GM12878 (cell line): Measurements from ENCODE around the gene HSD11B1. TPM values are rescaled to one million over a fixed set of nuclear protein-coding genes. Genes with fewer than 3 reads are reported as not detected.

Experiments used
- ATAC-seq: fragments of 200-7000 bp; cut with Tn5 transposase; 3 replicates; pipeline ENCODE4 v1.9.1; 2020; ENCODE audit warnings: mild to moderate bottlenecking, moderate library complexity
- BruUV-seq: library from RNA; stranded (reverse); fragments of 400-500 nt; replicated peaks from 2 replicates; lab custom pipeline; 2021; lab: Mats Ljungman, UMichigan
- CTCF ChIA-PET: fragments of 300-600 bp; sonication (Branson Sonifier 250); formaldehyde crosslinking; extraction: SDS; loops from one replicate; lab custom pipeline; 2021; ENCODE audit warnings: inconsistent platforms; lab: Yijun Ruan, JAX
- POLR2A ChIA-PET: fragments of 350-600 bp; formaldehyde crosslinking; extraction: SDS; loops from one replicate; lab custom pipeline; 2021; ENCODE audit warnings: inconsistent platforms; lab: Charles Lee
- RAD21 ChIA-PET: fragments of 300-600 bp; sonication (Branson Sonifier 250); formaldehyde crosslinking; loops from one replicate; lab custom pipeline; 2023; ENCODE audit warnings: antibody characterized with exemption; ENCODE audit not compliant: unreplicated experiment; lab: Charles Lee
- SMC1A ChIA-PET: fragments of 300-600 bp; sonication (Branson Sonifier 250); formaldehyde crosslinking; loops from one replicate; lab custom pipeline; 2023; ENCODE audit not compliant: unreplicated experiment, uncharacterized antibody; lab: Charles Lee
- DNase-seq: peaks from one replicate; pipeline ENCODE4 v3.0.0-alpha.2; 2011; ENCODE audit warnings: low read depth, low spot score
- FAIRE-seq: peaks from 3 replicates; lab custom pipeline; 2011; peaks lifted over from hg19 to GRCh38; lab: Jason Lieb, UNC
- H2AFZ ChIP-seq: 2 replicates; pipeline ENCODE4 v1.6.0; 2011; ENCODE audit warnings: low read depth, low read length, control low read depth; ENCODE audit not compliant: control insufficient read depth
- H3K27ac ChIP-seq: 2 replicates; pipeline ENCODE4 v1.5.1; 2011; ENCODE audit warnings: control low read depth; ENCODE audit not compliant: control insufficient read depth, insufficient read depth
- H3K27me3 ChIP-seq, 2 experiments: replicated peaks in 1 of 2; 2 replicates each; pipeline versions ENCODE4 v1.6.0 to v1.6.1; 2011; ENCODE audit warnings: low read length in 1 of 2; ENCODE audit not compliant: control insufficient read depth in 2 of 2, insufficient read depth in 2 of 2
- H3K36me3 ChIP-seq, 2 experiments: 2 replicates each; pipeline ENCODE4 v1.5.1; 2011; ENCODE audit warnings: low read length in 1 of 2; ENCODE audit not compliant: control insufficient read depth in 2 of 2, insufficient read depth in 2 of 2
- H3K4me1 ChIP-seq: 2 replicates; pipeline ENCODE4 v1.6.1; 2011; ENCODE audit warnings: mild to moderate bottlenecking, low read length, moderate library complexity, mixed read lengths; ENCODE audit not compliant: control insufficient read depth, insufficient read depth
- H3K4me2 ChIP-seq: 2 replicates; pipeline ENCODE4 v1.6.0; 2011; ENCODE audit warnings: control low read depth; ENCODE audit not compliant: control insufficient read depth, insufficient read depth
- H3K4me3 ChIP-seq: fragments of 200-600 bp; sonication (generic); 2 replicates; pipeline ENCODE4 v1.5.1; 2016
- H3K79me2 ChIP-seq: 2 replicates; pipeline ENCODE4 v1.6.0; 2011; ENCODE audit warnings: low read length; ENCODE audit not compliant: control insufficient read depth, insufficient read depth
- H3K9ac ChIP-seq: 2 replicates; pipeline ENCODE4 v1.8.0; 2011; ENCODE audit warnings: low read length, control low read depth, mixed read lengths; ENCODE audit not compliant: control insufficient read depth, insufficient read depth
- H3K9me3 ChIP-seq: replicated peaks from 3 replicates; pipeline ENCODE4 v1.5.1; 2011; ENCODE audit warnings: mild to moderate bottlenecking, low read length; ENCODE audit not compliant: control insufficient read depth, insufficient read depth
- H4K20me1 ChIP-seq: 2 replicates; pipeline ENCODE4 v1.6.0; 2011; ENCODE audit not compliant: control insufficient read depth, insufficient read depth
- ATF7 ChIP-seq: fragments of 450-650 bp; IDR thresholded peaks from 2 replicates; pipeline ENCODE4 v1.6.1; 2016; ENCODE audit warnings: low read depth, mild to moderate bottlenecking
- CBX3 ChIP-seq: fragments of 200-600 bp; sonication (generic); IDR thresholded peaks from 2 replicates; pipeline ENCODE4 v1.6.1; 2016; ENCODE audit warnings: low read depth, borderline replicate concordance
- HDGF ChIP-seq: fragments of 450-650 bp; IDR thresholded peaks from 2 replicates; pipeline ENCODE4 v1.6.1; 2016; ENCODE audit warnings: antibody characterized with exemption
- IKZF1 ChIP-seq: fragments of 450-650 bp; conservative IDR thresholded peaks from 2 replicates; pipeline ENCODE4 v1.6.1; 2017; ENCODE audit warnings: antibody characterized with exemption, mild to moderate bottlenecking
- IKZF2 ChIP-seq, 2 experiments: fragments of 450-650 bp; IDR thresholded peaks; 2 replicates each; pipeline ENCODE4 v1.6.1; 2017; ENCODE audit warnings: mild to moderate bottlenecking in 2 of 2, moderate library complexity in 2 of 2
- KAT2A ChIP-seq: conservative IDR thresholded peaks from 2 replicates; pipeline ENCODE4 v1.6.1; 2011; ENCODE audit warnings: low read depth, low read length; ENCODE audit not compliant: control insufficient read depth
- NR2F1 ChIP-seq: fragments of 450-650 bp; conservative IDR thresholded peaks from 2 replicates; pipeline ENCODE4 v1.6.1; 2017; ENCODE audit warnings: mild to moderate bottlenecking
- RCOR1 ChIP-seq: conservative IDR thresholded peaks from 2 replicates; pipeline ENCODE4 v1.6.1; 2012; ENCODE audit warnings: low read depth, low read length, improper control_type of control experiment
- RUNX3 ChIP-seq: IDR thresholded peaks from 2 replicates; pipeline ENCODE4 v1.6.1; 2012; ENCODE audit warnings: low read length, inconsistent platforms
- SPI1 ChIP-seq: IDR thresholded peaks from 2 replicates; pipeline ENCODE4 v1.6.1; 2011; ENCODE audit warnings: low read depth, mild to moderate bottlenecking, low read length, moderate library complexity, borderline replicate concordance; ENCODE audit not compliant: insufficient read depth
- SRF ChIP-seq, 2 experiments: IDR thresholded peaks; 2 replicates each; pipeline ENCODE4 v1.6.1; 2011; ENCODE audit warnings: low read depth in 2 of 2, low read length in 2 of 2, mild to moderate bottlenecking in 1 of 2, moderate library complexity in 1 of 2
- TCF3 ChIP-seq: IDR thresholded peaks from 2 replicates; pipeline ENCODE4 v1.6.1; 2012; ENCODE audit warnings: low read depth, mild to moderate bottlenecking, low read length, borderline replicate concordance; ENCODE audit not compliant: insufficient read depth
- WGBS: methylation state at CpG from one replicate; pipeline ENCODE4 v1.1.6; 2016; ENCODE audit warnings: low lambda C conversion rate; ENCODE audit not compliant: insufficient replicate concordance, insufficient coverage; ENCODE audit errors: missing lambda C conversion rate; 5-methylcytosine and 5-hydroxymethylcytosine counted together
- in situ Hi-C: fragments of 300-500 bp; cut with MboI; formaldehyde crosslinking; loops from 9 replicates; pipeline ENCODE4 v1.14.3; 2018; ENCODE audit warnings: mixed read lengths
- intact Hi-C: fragments of 100-400 bp; cut with micrococcal nuclease; formaldehyde crosslinking; loops from one replicate; pipeline ENCODE4 v1.14.2; 2022; ENCODE audit not compliant: unreplicated experiment
- polyA plus RNA-seq, 11 experiments: library from polyadenylated mRNA; depleted of rRNA in 4 of 11; unstranded in 6 of 11; stranded (reverse) in 5 of 11; fragments of >200 nt; fragmentation: Nextera tagmentation in 4 of 11; fragmentation: Illumina TruSeq in 1 of 11; extraction: Ambion mirVana in 4 of 11; extraction: Trizol in 1 of 11; gene quantifications; 1 replicate in 1 of 11; 2 replicates in 10 of 11; pipeline versions ENCODE4 v1.2.1 to v1.2.3, GENCODE V29; 2011 to 2016; ENCODE audit warnings: inconsistent platforms in 2 of 11, missing spikeins in 2 of 11, low read depth in 1 of 11
- total RNA-seq, 4 experiments: library from RNA; depleted of rRNA in 3 of 4; stranded (reverse); fragments of >200 nt in 3 of 4; fragmentation: Illumina TruSeq in 1 of 4; extraction: Trizol in 1 of 4; gene quantifications; 2 replicates each; pipeline versions ENCODE4 v1.2.1 to v1.2.3, GENCODE V29; 2013 to 2021
- TF ChIP-seq, protein P1 (sequence below): fragments of 450-650 bp; formaldehyde crosslinking; IDR thresholded peaks from 2 replicates; pipeline ENCODE4 v1.4.0; 2020; ENCODE audit warnings: mild to moderate bottlenecking, moderate library complexity
- TF ChIP-seq, protein P2 (sequence below): fragments of 450-650 bp; IDR thresholded peaks from 2 replicates; pipeline ENCODE4 v1.6.1; 2017; ENCODE audit warnings: low read depth, mild to moderate bottlenecking, moderate library complexity

HSD11B1 gene
- total and polyA plus RNA-seq, 10 of the 15 experiments (the other 5 are each of a cell fraction or from before 2014, with no cell fraction given), result 0.04 to 0.27 (median 0.15) TPM; not detected in 7

DNA sequence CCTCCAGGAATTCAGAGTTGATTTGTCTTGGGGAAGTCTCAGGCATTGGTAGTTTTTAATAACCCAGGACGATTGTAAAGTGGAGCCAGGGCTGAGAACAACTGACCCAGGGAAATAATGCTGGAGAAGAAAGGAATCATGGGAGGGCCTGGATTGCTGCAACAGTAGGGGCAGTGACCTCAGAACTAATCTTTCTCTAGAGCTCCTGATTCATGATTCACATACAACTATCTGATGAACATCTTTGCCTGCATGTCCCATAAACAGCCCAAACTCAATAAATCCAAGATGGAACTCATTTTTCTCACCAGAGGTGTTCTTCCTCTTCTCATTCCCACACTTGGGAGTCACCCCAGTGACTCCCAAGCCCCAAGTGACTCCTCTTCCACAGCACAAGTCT lies 37.5 kb upstream of the HSD11B1 start (continued):
- TF ChIP-seq, protein P1, sequence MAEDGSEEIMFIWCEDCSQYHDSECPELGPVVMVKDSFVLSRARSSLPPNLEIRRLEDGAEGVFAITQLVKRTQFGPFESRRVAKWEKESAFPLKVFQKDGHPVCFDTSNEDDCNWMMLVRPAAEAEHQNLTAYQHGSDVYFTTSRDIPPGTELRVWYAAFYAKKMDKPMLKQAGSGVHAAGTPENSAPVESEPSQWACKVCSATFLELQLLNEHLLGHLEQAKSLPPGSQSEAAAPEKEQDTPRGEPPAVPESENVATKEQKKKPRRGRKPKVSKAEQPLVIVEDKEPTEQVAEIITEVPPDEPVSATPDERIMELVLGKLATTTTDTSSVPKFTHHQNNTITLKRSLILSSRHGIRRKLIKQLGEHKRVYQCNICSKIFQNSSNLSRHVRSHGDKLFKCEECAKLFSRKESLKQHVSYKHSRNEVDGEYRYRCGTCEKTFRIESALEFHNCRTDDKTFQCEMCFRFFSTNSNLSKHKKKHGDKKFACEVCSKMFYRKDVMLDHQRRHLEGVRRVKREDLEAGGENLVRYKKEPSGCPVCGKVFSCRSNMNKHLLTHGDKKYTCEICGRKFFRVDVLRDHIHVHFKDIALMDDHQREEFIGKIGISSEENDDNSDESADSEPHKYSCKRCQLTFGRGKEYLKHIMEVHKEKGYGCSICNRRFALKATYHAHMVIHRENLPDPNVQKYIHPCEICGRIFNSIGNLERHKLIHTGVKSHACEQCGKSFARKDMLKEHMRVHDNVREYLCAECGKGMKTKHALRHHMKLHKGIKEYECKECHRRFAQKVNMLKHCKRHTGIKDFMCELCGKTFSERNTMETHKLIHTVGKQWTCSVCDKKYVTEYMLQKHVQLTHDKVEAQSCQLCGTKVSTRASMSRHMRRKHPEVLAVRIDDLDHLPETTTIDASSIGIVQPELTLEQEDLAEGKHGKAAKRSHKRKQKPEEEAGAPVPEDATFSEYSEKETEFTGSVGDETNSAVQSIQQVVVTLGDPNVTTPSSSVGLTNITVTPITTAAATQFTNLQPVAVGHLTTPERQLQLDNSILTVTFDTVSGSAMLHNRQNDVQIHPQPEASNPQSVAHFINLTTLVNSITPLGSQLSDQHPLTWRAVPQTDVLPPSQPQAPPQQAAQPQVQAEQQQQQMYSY (CRISPR knock-in tag), result no peak
- TF ChIP-seq CBX3 (no peak), RCOR1 (no peak), SRF (IDR thresholded peaks at IDR 0.05; ENCODE audit: low read depth in 2 of 2, low read length in 2 of 2) (no peak), HDGF (no peak), TCF3 (no peak), NR2F1 (no peak)

DNA sequence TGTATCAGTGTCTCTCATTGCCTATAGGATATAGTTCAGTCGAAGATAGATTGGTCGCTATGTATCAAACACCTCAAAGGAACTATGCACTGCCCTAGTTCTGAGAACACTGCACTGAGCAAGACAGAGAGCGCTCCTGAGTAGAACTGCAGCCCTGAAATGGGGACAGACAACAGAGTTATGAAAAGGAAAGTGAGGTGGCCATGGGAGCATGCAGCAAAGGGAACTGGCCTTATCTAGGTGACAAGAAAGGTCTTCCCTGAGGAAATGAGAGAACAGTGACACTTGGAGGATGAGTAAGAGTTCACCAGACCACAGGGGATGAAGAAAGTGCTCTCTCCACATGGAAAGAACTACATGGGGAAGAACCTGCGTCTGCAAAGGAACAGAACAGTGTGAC lies 36.9 kb upstream of the HSD11B1 start:
- Histone ChIP-seq H3K27ac (no peak overlapping the region), H3K4me2 (no peak overlapping the region), H3K79me2 (no peaks in the 10 kb centered on the region), H3K36me3 (no peaks in the 10 kb centered on the region), H4K20me1 (no peaks in the 10 kb centered on the region), H2AFZ (no peak overlapping the region; the same call in 1 of the 2 replicates), H3K27me3 (no peaks in the 10 kb centered on the region), H3K9ac (no peak overlapping the region), H3K4me1 (peaks cover 3% of the 10 kb centered on the region), H3K9me3 (no peaks in the 10 kb centered on the region), H3K4me3 (no peak overlapping the region)
- peak; percentile 38 for FAIRE-seq
- ChIA-PET CTCF (interaction anchor here (1.0 to 5.6 kb wide), 3 partner anchors 14 to 24 kb away, joined by 3 to 30 read pairs (median 3); no protein-coding TSS in a partner anchor), RAD21 (interaction anchor here (1.0 to 2.7 kb wide), 3 partner anchors 14 to 81 kb away, joined by 4 to 9 read pairs (median 5); no protein-coding TSS in a partner anchor), SMC1A (interaction anchor here (1.4 to 4.5 kb wide), 2 partner anchors 15 to 18 kb away, joined by 5 to 33 read pairs; partner anchors contain the start of gene LAMB3), POLR2A (interaction anchor here (0.7 to 2.7 kb wide), 2 partner anchors 10 to 82 kb away, joined by 3 to 12 read pairs; no protein-coding TSS in a partner anchor)
- WGBS, result 37% methylated on average over 4 of the region's 4 CpGs
- intact Hi-C loops, result no loop called here
- peak; percentile 72 for ATAC-seq
- no TSS peak for BruUV-seq
- DNase-seq, result no peak
- in situ Hi-C loops, result no loop called here
- peak; percentile 59 for TF ChIP-seq IKZF1
- no peak for TF ChIP-seq KAT2A
- TF ChIP-seq SPI1, result peak; percentile 49; the same call in 1 of the 2 replicates
- peak; percentile 61 to 66; a peak in 2 of 4 replicates for TF ChIP-seq IKZF2 (IDR thresholded peaks at IDR 0.05)
- TF ChIP-seq, protein P2, sequence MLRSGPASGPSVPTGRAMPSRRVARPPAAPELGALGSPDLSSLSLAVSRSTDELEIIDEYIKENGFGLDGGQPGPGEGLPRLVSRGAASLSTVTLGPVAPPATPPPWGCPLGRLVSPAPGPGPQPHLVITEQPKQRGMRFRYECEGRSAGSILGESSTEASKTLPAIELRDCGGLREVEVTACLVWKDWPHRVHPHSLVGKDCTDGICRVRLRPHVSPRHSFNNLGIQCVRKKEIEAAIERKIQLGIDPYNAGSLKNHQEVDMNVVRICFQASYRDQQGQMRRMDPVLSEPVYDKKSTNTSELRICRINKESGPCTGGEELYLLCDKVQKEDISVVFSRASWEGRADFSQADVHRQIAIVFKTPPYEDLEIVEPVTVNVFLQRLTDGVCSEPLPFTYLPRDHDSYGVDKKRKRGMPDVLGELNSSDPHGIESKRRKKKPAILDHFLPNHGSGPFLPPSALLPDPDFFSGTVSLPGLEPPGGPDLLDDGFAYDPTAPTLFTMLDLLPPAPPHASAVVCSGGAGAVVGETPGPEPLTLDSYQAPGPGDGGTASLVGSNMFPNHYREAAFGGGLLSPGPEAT, result peak; percentile 41; the same call in 1 of the 2 replicates
- TF ChIP-seq RUNX3, result no peak
- no peak for TF ChIP-seq ATF7
- 0 out of 2 replicates have a peak, but pooled peaks have one; percentile 13 for TF ChIP-seq NR2F1
